Measurements from ENCODE around the gene IST1.
"Not testable (repeated sequence)": the region's sequence is repeated elsewhere in the genome, so short reads cannot be mapped to it uniquely, and the experiment has no call there.

Gene IST1

DNA sequence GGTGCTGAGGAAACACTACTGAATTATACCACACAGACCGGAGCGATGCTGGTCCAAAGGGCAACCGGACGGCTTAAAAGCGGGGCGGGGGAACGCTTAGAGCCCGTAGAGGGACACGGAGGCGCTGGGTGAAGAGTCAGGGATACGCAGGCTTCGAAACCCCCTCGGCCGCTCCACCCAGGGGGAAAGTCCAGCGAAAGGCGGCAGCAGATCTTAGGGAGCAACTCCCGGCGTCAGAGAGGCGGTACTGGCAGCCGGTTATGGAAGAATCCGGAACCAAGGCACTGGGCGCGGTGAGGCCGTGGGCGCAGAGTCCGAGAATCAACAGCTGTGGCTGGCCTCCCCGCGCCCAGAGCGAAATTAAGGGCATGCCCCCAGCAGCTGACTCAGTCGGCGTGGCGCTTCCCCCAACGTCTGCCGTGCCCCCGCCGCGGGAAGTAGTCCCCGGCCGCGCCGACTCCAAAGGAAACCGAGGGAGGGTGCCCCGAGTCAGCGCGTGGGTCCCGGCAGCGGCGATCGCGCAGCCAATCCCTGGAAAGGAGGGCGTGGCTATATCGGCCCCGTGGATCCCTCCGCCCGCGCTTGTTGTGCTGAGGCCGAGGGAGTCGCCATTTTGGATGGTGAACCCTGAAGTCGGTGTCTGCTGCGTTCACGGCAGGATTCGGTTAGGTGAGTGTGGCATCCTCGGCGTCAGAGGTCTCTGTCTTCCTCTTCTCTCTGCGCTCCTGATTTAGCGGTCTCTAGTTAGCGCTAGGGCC, at the start of gene IST1:
Gene IST1, plus strand, starts transcription at position 611 of the 758 bp plus-strand sequence. CDS start 20,110 bp downstream, outside the sequence.
- in situ Hi-C loops (cut with MboI; ENCODE audit: low sequenced_read_pairs): no loop called here

DNA sequence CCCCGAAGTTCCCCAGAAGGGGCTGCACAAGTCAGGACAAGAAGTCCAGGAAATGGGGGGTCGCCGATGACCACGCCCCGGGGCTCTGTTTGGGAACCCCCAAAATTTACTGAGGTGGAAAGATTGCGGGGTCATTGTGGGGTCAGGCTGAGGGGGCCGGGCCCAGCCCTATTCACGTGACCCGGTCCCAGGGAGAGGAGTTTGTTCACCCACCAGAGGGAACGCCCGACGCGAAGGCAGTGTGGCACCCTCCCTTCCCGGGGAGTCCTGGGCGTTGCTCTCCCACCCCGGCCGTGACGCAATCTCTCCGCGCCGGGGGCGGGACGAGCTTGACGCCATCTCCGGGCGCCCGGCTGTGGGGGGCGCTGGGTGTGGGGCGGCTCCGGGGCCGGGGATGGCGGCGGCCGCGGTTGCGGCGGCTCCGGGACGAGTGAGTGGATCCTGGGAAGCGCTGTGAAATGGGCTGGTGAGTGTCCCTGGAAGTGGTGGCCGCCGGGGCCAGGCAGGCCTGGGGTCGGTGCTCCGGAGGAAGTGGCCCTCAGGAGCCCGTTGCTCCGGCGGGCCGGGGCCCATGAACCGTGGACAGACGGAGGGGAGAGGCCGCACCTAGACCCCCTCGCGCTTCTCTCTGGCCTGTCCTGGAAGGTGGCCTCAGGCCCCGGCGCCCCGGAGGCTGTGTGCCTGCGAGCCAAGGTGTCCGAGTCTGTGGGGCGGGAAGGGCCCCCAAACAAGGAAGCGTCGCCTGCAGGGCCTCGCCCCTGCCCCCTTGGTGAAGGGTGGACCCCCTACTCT, 49.5 kb upstream of the IST1 start, which contains the start of gene ATXN1L:
Gene ATXN1L, plus strand, starts transcription at position 338 of the 792 bp plus-strand sequence. CDS start 3,765 bp downstream, outside the sequence.
- in situ Hi-C loops (cut with MboI; ENCODE audit: low sequenced_read_pairs): loop anchor here (25.0 kb wide), 1 partner anchor 109 kb away; no protein-coding TSS in a partner anchor

DNA sequence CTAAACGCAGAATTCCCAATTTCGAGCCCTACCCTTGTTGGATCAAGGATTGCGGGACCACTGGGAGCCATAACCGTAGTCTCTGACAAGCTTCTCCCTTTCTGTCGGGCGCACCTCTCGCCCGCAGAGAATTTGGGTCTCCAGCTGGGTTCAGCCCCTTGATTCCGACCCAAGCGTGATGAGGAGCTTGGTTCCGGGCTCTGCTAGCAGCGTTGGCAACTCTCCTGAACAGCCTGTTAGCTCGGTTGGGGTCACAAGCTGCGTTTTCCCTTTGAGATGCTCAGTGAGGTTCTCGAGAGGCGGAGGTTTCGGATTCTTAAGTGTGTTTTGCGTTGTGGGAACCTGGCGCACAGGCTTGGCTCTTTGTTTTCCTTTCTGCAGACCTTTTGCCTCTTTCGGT, 48.9 kb upstream of the IST1 start:
- in situ Hi-C loops (cut with MboI; ENCODE audit: low sequenced_read_pairs): loop anchor here (25.0 kb wide), 1 partner anchor 109 kb away; no protein-coding TSS in a partner anchor

DNA sequence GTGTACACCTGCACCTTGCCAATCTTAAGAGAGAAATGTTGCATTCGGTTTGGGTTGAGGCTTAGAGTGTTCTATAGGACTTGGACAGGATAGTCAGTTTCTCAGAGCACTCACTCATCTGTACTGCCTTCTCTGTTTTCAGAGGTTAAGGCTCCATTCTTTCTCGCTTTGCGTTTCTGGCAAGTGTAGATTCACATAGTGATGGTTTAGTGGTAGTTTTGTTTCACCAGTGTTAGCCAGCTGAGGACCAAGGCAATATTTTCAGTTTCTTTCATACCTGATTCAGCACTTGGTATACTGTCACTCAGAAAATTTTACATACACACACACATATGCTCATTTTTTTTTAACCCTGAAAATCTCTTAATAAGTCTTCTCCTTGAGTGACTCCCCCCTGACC, 48.2 kb upstream of the IST1 start:
- in situ Hi-C loops (cut with MboI; ENCODE audit: low sequenced_read_pairs): loop anchor here (25.0 kb wide), 1 partner anchor 110 kb away; no protein-coding TSS in a partner anchor

DNA sequence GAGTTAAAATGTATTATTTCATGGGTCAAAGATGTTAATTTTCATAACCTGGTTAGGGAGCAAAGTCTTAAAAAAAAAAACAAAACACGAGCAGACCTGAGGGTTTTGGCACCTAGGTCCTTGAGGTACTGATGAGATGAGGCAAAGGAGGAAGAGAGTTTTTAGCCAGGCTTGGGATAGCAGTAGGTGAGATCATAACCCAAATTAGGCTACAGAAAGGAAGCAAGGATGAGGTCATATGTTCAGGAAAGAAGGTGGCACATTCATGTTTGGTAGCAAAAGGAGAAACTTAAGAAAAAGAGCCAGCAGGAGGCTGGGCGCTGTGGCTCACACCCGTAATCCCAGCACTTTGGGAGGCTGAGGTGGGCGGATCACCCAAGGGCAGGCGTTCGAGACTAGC, 46.7 kb upstream of the IST1 start:
- in situ Hi-C loops (cut with MboI; ENCODE audit: low sequenced_read_pairs): loop anchor here (25.0 kb wide), 1 partner anchor 111 kb away; no protein-coding TSS in a partner anchor

DNA sequence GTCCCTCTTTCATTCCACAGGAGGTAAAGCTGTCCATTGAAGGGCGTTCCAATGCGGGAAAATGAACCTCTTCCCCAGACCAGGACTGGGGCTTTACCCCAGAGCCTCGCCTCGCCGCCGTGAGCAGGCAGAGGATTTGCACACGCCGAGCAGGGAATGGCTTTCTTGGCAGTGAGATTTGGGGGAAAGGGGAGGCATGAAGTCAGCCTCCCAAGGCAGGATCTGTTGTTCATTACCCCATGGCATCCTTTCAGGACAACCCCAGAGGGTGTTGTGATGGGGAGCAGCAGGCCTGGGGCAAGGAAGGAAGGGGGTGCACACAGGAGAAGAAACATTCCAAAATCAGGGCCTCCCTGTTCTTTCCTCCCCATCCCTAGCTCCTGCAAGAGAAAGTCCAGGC, 43.6 kb upstream of the IST1 start:
- in situ Hi-C loops (cut with MboI; ENCODE audit: low sequenced_read_pairs): no loop called here

DNA sequence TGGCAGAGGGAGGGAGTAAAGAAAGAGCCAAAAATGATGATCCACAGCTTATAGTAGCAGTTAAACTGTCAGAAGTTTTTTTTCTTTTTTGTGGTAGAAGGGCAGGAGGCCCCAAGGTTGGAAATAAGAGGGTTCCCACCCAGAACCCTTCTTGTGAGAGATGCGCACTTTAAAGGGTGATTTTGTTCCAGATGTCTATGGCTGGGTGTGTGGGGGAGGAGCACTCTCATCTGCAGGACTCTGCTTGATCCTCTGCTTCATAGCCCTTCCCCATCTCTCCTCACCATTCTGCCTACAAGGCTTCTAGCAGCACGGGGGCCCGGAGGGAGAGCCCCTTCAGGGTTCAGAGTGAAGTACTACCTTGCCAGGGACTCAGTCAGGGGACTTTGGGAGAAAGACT, 43.2 kb upstream of the IST1 start:
- in situ Hi-C loops (cut with MboI; ENCODE audit: low sequenced_read_pairs): no loop called here

DNA sequence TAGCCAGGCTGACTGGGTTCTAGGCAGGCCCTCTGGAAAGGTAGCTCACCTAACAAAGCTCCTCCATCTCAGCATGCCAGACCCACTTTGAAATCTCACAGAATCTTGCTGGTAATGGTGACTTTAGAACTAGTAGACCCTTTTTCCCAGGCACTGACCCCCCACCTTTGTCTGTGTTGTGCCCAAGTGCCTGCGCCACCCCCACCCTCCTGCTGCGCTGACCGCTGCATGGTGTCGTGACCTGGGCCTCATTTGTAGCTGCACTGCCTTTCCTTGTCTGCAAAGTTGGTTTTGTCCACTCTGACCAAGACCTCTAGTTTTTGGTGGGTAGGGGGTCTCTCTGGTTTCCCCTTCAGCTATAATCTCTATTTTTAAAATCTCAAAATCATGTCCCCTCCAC, 42.8 kb upstream of the IST1 start:
- in situ Hi-C loops (cut with MboI; ENCODE audit: low sequenced_read_pairs): no loop called here

DNA sequence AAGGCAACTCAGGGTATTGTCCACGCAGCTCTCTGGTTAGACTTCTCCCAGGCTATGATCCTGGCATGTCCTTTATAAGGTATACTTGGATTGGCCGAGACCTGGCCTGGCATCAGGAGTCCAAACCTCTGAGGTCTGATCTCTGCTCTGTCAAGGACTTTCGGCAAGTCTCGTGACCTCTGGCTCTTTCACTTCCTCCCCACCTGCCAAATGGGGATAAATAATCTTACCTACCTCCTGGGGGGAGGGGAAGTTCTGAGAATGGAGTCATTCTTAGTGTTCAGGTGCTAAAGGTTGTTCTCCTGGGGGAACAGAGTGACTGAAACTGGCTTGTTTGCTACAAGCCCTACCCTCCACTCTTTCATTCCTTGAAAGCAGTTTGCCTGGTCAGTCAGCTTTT, 41.9 kb upstream of the IST1 start:
- in situ Hi-C loops (cut with MboI; ENCODE audit: low sequenced_read_pairs): no loop called here

DNA sequence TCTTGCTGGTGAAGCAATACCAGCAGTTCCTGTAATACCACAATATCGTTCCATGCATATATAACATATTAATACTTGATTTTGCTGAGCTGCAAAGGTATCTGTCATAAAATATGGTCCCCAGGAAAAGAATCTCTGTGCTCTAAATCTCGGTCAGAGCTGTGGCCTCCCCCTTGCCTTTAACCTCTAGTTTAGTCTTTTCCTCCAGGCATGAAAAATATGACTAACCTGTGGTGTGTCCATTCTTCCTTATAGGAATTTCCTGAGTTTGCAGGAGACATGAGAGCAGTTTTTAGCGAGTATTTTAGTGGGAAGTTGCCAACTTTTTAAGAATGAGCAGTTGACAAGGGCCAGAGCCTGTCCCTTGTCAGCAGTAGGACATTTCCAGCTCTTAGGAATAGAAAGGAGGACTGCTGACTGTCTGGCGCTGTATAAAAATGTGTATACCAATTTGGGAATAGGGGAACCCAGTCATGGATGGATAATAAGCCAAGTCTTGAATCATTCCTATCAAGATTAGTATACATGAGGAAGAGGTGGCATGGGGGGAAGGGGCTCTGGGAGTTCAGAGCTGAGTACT, 40.9 kb upstream of the IST1 start:
- in situ Hi-C loops (cut with MboI; ENCODE audit: low sequenced_read_pairs): no loop called here

DNA sequence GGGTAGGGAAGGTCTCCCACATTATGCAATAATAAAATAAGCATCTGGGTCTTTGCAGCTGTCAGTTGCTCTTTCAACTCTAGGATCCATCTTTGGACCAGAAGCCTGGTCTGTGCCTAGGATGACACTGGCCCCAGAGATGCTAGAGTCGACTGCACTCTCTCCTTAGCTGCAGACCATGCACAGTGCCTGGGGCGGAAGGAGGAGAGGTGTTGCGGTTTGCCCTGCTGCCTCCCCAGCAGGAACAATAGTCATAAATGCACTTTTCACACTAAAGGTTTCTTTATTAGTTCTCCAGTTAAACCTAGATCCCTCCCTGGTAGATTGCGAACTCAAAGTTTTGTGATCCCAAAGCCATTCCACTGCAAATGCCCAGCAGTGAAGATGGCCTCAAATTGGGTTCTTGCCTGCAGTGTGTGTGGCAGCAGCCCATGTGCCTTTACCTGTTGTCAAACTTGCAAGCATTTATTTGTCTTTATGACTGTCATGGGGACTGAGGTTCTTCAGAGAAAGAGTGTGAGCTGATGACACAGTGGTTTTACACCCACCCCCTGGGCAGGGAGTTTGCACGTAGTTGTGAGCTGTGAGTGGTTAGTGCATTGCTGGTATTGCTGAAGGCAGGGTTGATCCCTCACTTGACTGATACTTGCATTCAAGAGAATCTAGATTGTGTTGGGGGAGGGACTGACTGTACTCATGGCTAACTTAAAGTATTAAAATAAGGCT, 39.2 kb upstream of the IST1 start:
- in situ Hi-C loops (cut with MboI; ENCODE audit: low sequenced_read_pairs): no loop called here

DNA sequence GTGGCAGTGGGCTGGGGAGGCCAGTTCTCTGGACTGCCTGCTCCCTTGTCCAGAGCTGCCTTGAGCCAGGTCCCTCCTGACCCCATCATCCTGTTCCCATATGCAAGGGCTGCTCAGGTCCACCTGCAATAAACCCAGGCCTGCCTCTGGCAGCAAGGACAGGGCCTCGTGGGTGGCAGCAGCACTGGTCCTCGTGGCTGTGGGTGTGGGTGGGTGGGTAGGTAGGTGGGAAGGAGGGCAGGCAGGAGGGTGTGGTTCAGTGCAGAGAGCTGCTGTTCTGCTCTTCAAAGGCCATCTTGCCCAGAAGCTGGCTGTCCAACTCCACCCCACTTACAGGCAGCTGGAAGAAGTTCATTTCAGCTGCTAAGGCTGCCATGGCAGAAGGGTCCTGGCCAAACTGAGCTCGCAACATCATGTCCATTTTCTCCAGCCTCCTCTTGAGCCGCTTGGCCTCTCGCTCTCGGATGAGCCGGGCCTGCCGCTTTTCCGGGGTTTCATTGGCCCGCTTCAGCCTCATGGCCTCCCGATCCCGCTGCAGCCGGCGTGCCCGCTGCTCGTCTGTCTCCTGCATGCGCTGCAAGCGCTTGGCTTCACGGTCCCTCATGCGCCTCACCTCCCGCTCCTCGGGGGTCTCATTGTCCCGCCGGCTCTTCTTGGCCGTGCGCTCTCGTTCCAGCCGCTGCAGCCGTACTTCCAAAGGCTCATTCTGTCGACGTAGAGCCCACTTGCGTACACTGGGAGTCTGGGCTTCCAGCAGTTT, 35.4 kb upstream of the IST1 start:
- in situ Hi-C loops (cut with MboI; ENCODE audit: low sequenced_read_pairs): no loop called here

DNA sequence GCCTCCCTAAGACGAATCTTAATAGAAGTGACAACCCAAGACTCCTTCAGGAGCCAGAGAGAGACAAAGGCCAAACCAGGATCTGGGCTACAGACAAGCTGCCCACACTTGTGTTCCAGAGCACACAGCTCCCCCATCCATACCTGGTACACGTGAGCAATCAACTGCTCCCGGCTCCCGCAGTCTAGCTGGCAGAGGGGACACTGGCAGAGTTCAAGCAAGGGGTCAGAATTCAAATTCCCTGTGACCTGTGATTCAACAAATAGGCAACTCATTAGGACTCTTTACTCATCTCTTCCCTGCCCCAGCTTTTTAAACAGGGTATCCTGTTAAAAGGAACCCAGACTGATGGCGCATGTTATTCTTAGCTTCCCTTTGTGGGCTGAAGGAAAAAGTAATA, 31.3 kb upstream of the IST1 start:
- in situ Hi-C loops (cut with MboI; ENCODE audit: low sequenced_read_pairs): no loop called here

DNA sequence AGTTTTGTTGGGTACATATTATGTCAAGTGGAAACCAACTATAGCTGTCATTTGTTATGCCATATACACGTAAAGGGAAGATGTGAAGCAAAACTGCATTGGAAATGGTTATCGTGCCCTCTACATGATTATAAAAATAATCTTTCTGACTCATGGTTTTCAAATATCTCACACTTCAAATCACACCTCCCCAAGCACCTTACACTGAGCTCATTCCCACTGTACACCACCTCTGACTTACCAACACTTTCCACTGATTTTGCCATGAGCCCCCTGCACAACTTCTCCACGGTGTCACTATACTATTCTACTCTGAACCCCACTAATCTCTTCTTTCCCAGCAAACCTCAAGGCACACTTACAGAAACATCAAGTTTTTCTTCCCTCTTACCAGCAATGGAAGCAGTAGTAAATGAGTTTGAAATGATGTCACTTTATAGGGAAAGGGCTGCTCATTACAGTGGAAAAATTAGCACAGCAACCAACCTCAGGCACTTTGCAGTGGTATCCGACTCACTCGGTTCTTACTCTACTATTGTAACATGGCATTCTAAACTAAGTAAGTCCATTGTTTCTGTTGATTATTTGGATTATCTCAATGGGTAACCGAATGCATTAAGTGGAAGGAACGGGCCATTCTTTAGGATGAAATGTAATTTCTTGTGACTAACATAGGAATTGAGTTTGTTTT, 30.0 kb upstream of the IST1 start:
- in situ Hi-C loops (cut with MboI; ENCODE audit: low sequenced_read_pairs): no loop called here

DNA sequence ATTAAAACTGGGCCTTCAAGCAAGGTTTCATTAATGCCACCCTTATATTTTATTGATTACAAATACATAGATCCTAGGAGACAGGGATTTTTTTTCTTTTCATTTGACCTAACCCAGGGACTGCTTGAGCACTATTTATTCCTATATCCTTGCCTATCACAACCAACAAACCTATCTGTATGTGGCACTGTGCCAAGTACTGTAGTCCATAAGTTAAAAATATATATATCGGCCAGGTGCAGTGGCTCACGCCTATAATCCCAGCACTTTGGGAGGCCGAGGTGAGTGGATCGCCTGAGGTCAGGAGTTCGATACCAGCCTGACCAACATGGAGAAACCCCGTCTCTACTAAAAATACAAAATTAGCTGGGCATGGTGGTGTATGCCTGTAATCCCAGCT, 28.2 kb upstream of the IST1 start:
- in situ Hi-C loops (cut with MboI; ENCODE audit: low sequenced_read_pairs): not testable (repeated sequence)

DNA sequence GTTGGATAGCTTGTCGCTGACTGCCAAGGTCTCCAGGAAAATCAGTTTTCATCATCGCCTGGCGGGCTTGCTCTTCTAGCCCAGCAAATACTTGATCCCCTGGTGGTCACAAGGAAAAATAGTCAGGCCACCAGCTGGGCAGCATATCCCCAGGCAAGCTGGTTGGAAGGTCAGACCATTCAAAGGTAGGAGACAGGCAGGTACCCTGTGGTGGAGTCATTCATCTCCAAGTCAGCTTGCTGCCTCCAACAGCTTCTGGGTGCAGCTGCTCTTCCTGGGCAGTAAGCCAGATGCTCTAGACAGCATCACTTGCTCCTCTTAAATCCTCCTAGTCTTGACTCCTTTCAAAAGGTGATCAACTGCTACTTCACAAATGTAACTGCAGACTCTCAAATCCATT, 27.4 kb upstream of the IST1 start:
- in situ Hi-C loops (cut with MboI; ENCODE audit: low sequenced_read_pairs): no loop called here

DNA sequence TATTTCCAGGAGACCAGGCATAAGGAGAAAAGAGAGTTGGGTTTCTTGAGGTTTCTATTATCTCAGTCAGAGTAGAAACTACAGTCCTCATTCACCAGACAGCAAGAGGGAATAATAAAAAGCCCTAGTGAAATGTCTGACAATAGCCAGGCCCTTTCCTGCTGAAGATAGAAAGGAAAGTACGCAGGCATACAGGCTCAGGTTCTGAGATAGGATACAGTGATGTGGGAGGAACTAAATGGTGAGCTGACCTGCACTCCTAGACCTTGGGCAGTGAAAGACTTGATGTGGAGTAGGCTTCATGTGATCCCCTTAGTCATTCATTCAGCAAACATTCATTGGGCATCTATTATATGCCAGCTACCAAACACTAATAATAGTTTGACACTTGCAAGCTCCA, 26.2 kb upstream of the IST1 start:
- in situ Hi-C loops (cut with MboI; ENCODE audit: low sequenced_read_pairs): no loop called here

DNA sequence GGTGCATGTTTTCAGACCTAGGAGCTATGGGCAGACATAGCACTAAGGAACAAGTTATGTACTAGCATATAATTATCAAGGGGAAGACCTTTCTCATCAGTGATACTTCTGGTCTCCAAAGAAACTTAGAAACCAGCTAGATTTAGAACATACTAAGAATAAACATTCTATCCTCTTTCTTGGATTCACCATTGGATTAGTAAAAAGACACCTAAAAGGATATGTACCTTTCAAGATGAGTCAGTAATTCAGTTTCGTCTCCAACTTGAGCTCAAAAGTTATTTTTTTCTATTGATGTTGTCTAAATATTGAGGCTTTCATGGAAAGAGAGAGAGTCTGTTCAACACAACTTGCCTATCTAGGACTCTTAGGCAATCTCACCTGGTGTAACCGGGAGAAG, 24.5 kb upstream of the IST1 start:
- in situ Hi-C loops (cut with MboI; ENCODE audit: low sequenced_read_pairs): no loop called here

DNA sequence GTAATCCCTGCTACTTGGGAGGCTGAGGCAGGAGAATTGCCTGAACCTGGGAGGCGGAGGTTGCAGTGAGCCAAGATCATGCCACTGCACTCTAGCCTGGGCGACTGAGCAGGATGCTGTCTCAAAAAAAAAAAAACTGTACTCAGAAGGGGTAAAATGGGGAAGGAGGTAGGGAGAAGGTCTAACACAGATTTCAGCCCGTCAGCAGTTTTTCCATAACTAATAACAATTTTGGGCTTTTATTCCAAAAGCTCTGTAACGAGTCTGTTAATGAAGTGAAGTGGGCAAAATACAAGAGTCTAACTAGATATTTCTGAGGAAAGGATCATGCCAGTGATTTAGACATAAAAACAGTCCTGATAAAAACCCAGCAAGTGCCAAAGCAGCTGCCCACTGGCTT, 22.1 kb upstream of the IST1 start:
- in situ Hi-C loops (cut with MboI; ENCODE audit: low sequenced_read_pairs): no loop called here

DNA sequence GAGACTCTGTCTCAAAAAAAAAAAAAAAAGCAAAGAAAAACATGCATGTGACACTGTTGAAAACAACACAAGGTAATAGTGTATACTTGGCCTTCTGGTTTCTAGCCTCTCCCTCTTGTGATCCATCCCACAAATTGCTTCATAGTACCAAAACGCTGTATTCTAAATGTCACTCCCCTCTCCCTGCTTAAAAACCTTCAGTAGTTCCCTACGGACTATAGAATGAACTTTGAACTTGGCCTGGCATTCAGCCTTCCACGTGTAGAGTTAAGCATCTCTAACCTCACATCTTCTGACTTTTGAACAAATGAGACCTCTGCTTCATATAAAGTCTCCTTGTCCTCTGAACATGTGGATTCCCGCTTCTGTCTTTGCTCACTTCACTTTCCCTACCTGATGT, 16.4 kb upstream of the IST1 start:
- in situ Hi-C loops (cut with MboI; ENCODE audit: low sequenced_read_pairs): no loop called here

Measured in HL-60/S4 treated with retinoic acid at 250 ng/mL for 4 days and 3 days (cell line).